ENCODE data around the gene C2.

C2 gene

GRCh38 chr6:31927242-31927862 is at the start of gene C2:
Gene C2 (plus strand): TSS chr6:31927717. CDS start chr6:31927753, 36 bp downstream.
- DNase-seq: no peak

DNA sequence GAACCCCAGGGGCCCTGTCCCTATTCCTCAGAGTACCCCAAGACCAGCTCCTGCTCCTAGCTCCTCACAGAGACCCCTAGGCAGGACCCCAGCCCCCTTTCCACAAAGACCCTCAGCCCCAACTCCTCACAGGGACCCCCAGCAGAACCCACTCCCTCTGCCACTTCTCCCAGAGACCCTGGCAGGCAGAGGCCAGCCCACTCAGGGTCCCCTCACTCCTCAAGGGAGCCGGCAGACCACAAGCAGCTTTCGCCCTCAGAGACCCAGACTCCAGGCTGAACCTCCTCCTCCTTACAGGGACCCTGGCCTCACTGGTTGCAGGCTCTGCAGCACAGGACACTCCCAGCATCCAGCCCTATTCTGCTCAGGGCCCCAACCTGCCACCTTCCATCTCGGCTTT is 49.3 kb upstream of the C2 start:
- no peak for DNase-seq

DNA sequence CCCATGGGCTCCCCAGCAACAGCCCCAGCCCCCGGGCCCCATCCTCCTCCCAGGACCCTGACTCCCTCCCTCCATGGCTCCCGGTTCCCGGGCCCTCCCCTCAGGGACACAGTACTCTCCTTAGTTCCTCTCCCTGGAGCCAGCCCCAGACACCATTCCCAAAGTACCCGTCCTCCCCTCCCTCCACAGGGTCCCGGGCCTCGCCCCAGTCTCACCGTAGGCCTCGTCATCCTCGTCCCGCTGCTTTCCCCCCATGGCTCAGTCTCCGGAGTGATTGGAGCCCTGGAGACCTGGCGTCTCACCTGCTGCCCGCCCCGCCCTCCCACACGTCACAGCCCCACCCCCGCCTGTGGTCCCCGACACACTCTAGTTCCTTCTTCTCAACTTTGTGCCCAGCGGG is 48.8 kb upstream of the C2 start, which contains the start of gene SLC44A4:
TSS of gene SLC44A4 (minus strand) at position 272 of the 400 bp plus-strand sequence. CDS start at position 255, 17 bp downstream.
- DNase-seq: no peak

- DNase-seq: no peak
These were observed 48.4 kb upstream of the C2 start for GRCh38 chr6:31879143-31879542.

- DNase-seq: no peak
These were observed 47.6 kb upstream of the C2 start for GRCh38 chr6:31879901-31880300.

DNA sequence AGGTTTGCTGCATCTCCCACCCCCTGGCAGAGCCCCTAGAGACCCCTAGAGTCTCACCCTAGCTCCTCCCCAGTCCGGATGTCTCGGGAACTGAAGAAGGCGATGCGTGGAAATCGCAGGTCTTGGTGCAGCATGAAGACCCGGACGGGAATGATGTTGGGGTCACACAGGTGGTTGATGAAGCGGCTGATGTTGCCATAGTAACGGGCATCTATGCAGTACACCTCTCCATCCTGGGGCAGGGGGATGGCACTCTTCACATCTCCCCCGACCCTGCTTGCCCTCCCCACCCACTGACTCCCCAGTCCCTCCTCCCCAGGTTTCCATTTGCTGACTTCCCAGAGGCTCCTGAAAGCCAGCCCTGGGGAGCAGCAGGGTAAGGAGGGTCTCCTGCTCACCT is 46.9 kb upstream of the C2 start:
- DNase-seq: no peak

DNA sequence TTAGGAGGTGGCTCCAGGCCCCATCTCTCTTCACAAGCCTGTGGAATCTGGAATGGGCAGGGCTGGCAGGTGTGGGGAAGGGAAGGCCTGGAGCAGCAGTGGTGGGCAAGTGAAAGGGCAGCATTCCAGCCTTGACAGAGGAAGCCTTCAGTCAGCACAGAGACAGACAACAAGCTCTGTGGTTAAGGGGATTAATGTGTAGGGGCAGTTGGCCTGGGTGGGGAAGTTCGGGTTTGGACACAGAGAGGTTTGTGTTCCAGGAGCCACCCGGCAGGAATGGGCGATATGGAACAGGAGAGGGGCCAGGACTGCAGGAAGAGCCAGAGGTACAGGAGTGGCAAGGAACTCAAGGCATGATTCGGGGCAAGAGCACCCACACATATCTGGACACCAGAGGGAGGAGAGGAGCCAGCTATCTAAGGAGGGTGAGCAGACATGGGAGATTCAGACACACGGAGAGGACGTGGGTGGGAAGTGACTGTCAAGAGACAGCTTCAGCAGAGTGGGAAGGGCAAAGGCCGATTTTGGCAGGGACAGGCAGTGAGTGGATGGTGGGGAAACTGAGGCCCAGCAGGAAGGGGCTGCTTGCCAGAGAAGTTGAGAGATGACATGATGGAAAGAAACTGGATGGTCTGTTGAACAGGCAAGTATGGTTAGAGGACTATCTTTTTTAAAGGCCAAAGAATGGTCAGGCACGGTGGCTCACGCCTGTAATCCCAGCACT is 46.2 kb upstream of the C2 start:
- DNase-seq: no peak

DNA sequence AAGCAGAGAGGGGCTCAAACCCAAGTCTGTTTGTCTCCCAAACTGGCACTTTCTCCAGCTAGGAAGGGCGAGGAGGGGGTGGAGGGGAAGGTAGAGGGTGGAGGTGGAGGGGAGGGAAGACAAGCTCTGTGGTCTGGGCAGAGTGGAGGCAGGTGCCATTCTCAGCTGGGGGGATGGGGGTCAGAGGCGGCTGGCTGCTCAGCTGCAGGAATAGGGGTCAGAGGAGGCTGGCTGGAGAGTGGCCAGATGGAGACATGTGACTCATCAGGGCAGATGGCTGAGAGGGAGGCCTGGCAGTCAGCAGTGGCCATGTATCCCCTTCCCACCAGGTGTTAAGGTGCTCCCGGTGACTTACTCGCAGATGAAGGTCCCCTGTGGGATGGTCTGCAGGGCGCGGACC is 45.2 kb upstream of the C2 start:
- no peak for DNase-seq

- DNase-seq: no peak
These were observed 43.8 kb upstream of the C2 start for GRCh38 chr6:31883676-31884075.

DNA sequence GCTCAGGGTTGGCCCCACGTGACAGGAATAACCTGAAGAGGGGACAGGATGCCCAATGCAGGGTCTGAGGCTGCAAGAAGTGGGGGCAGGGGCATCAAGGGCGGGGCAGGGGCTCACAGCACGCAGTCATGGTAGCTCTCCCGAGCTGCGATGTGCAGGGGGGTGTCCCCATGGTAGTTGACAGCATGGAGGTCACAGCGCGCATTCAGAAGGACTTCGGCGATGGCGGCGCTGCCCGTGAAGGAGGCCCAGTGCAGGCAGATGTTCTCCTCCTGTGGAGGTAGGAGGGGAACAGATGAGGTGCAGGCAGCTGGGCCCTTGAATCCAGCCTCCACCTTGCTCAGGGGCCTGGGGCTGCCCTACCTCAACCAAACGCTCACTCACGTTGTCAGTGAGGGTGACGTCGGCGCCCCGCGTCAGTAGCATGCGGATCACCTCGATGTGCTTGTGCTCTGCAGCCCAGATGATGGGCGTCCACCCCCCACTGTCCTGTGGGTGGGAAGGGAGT is 42.9 kb upstream of the C2 start:
- DNase-seq: no peak

- DNase-seq: no peak
These were observed 41.0 kb upstream of the C2 start for GRCh38 chr6:31886541-31886991.

DNA sequence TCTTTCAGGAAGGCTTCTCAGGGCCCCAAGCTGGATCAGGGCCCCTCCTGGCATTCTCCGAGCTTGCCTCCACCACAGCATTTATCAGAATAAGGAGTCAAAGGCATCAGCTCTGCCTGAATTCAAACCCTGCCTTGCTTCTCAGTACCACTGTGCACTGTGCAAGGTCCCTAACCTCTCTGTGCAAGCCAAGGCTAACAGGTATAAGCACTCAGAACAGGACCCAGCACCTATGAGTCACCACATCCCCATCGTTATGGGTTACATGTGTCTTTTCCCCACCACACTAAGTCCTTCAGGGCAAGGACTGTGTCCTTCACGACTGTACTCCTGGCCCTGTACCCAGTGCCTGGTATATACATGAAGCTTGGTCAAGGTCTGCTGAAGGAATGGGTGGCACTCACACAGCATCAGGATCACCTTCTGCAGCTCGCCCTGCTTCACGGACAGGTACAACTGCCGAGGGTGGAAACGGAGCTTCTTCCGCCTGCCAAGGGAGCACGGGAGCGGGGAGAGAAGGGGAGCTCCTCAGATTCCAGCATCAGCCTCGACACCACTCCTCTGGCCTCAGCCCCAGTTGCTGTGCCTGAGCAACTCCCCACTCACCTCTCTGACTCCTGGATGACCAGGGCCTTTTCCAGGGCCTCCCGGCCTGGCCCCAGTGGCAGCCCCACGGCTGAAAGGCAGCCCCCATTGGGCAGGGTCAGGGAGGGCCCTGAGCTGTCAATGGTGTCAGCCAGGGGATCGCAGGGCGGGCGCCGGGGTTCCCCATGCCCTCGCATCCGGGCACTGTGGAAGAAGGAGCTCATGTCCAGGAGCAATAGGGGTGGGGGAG is 40.1 kb upstream of the C2 start:
- no peak for DNase-seq

- DNase-seq: peak; percentile 15 to 53 (median 42)
These were observed 39.0 kb upstream of the C2 start for GRCh38 chr6:31888276-31889258.

- DNase-seq: no peak
These were observed 38.1 kb upstream of the C2 start for GRCh38 chr6:31889331-31889972.

DNA sequence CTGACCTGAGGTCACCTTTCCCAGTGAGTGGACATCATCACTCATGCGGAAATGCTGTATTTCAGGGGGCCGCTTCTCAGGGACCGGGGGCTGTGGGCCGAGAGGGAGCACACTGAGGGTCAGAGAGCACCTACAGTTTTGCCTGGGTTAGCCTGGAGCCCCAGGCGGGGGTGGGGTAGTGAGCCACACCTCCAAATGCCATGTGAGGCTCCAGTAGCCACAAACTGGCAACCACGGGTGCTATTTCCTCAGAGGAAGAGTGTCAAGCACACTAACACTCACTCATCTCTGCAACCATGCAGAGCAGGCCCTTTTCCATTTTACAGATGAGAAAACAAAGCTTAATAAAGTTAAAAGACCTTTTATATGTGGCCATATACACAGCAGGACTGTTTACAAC is 34.7 kb upstream of the C2 start:
- DNase-seq: no peak

GRCh38 chr6:31896493-31896855 is 31.0 kb upstream of the C2 start:
- DNase-seq: no peak

GRCh38 chr6:31896856-31897611 is 30.5 kb upstream of the C2 start:
- peak in 1 of 4 experiments; percentile 33 for DNase-seq

DNA sequence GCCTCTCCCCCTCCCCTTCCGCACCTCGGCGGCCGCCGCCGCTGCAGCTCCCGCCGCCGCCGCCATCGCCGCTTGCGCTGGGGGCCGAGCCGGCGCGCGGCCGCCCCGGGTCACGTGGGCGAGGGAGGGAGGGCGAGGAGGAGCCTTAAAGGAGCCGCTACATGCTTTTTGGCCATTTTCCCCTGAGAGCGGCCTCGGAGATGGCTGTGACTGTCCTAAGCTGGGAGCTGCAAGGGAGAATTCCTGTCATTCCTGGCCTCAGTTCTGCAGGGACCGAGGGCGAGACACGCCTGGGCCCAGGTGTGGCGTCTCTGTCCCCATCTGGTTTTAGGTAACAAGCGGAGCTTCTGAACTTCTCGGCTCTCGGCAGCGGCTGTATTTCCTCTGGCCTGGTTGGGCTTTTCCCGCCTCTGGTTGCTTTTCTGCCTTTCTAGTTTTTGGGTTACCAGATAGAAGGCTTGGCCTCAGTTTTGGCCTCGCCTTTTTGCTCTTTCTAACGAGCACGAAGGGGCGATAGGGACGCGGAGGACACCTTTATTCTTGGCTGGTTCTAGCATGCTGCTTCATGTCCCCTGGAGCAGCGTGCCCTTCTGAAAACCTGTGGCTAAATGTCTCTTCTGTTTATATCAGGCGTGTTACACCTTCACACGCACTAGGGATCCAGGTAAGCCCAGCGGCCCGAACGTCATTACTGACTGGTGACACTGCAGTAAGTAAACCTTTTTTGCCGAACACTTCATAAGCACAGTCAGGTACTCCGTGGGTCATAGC is 29.7 kb upstream of the C2 start, which contains the start of gene EHMT2:
TSS of gene EHMT2 (minus strand) at position 87 of the 771 bp plus-strand sequence. CDS start at position 66, 21 bp downstream.
- DNase-seq: peak; percentile 73 to 79 (median 76)

DNA sequence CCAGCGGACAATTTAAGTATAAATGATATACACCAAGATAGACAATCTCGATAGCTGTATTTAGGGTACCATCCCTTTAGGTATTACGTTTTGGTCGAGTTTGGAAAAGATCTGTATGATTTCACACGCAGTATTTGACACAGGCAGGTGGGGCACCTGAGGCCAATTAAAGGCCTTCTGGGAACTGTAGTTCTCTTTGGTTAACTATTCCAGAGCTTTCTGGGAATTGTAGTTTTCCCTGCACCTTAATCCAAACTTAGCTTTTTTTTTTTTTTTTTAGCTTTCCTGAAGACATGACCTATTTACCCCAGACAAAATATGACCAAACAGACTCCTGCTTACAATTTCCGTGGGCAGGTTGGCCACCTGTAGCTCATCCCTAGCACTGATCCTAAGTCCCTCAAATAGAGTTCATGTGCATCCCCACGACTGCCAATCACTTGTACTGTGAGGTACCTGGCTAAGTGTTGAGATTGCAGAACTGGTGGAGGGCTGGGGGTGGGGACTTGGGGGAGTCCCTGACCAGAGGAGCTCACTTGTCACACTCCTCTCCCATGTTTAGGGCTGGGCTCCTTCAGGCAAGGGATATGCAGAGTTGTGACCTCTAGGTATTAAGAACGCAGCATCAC is 29.0 kb upstream of the C2 start:
- peak in 1 of 4 experiments; percentile 11 for DNase-seq

Data from activated CD4-positive, CD25-positive, alpha-beta regulatory T cell (primary cell).